Left lobe of liver (tissue), 2 donors: ENCODE measurements around the gene ABCA3. TPM values are rescaled to one million over a fixed set of nuclear protein-coding genes. Genes with fewer than 3 reads are reported as not detected.

Source experiments
- ATAC-seq: fragments of 200-7000 bp; cut with Tn5 transposase; one replicate; pipeline ENCODE4 v1.9.1; 2020; ENCODE audit warnings: mild to moderate bottlenecking, moderate library complexity
- DNase-seq: peaks from one replicate; pipeline ENCODE4 v3.0.0-alpha.2; 2020; ENCODE audit warnings: low spot score
- total RNA-seq: library from RNA; stranded (reverse); gene quantifications from one replicate; pipeline ENCODE4 v1.2.1, GENCODE V29; 2021
- donor health status: DM: no; HTN: no; CAD: no; lungs with moderate emphysema.
- donor health status: DM: no; HTN: yes; CAD: no.

ABCA3 gene
- total RNA-seq, 1 donor from 2014 or later, result 1.9 TPM

GRCh38 chr16:2237493-2238149 is 102.9 kb downstream of the ABCA3 start:
- ATAC-seq, result peak; percentile 24

GRCh38 chr16:2237102-2237482 is 103.4 kb downstream of the ABCA3 start:
- no peak for ATAC-seq
- DNase-seq, result no peak

More at GRCh38 chr16:2237493-2238149, 102.9 kb downstream of the ABCA3 start:
- DNase-seq, result no peak

- DNase-seq (no peak), ATAC-seq (peak; percentile 59)
Measured at GRCh38 chr16:2236337-2237101, 104.0 kb downstream of the ABCA3 start, which contains the start of gene DNASE1L2. Gene DNASE1L2, plus strand, starts transcription at chr16:2236444. Its CDS starts 373 bp downstream, at chr16:2236817.

GRCh38 chr16:2235695-2236336 is 104.7 kb downstream of the ABCA3 start:
- DNase-seq (no peak), ATAC-seq (peak; percentile 6)

- ATAC-seq (no peak), DNase-seq (no peak)
Measured at GRCh38 chr16:2235234-2235651, 105.3 kb downstream of the ABCA3 start.

- ATAC-seq (no peak), DNase-seq (no peak)
Measured at GRCh38 chr16:2234813-2235170, 105.7 kb downstream of the ABCA3 start.

- DNase-seq (no peak), ATAC-seq (no peak)
Measured at GRCh38 chr16:2233872-2234812, 106.4 kb downstream of the ABCA3 start.

- DNase-seq, result no peak
- ATAC-seq, result no peak
Measured at GRCh38 chr16:2233046-2233775, 107.3 kb downstream of the ABCA3 start.

GRCh38 chr16:2232094-2232990 is 108.2 kb downstream of the ABCA3 start:
- DNase-seq, result no peak
- no peak for ATAC-seq

- no peak for DNase-seq
- no peak for ATAC-seq
Measured at GRCh38 chr16:2231016-2231931, 109.3 kb downstream of the ABCA3 start.

- DNase-seq (no peak), ATAC-seq (no peak)
Measured at GRCh38 chr16:2230376-2230775, 110.2 kb downstream of the ABCA3 start.

GRCh38 chr16:2229632-2230250 is 110.8 kb downstream of the ABCA3 start:
- no peak for ATAC-seq
- DNase-seq, result no peak

- DNase-seq (no peak), ATAC-seq (no peak)
Measured at GRCh38 chr16:2229091-2229490, 111.4 kb downstream of the ABCA3 start.

GRCh38 chr16:2228161-2228824 is 112.2 kb downstream of the ABCA3 start:
- DNase-seq, result no peak
- no peak for ATAC-seq

GRCh38 chr16:2226918-2227317 is 113.6 kb downstream of the ABCA3 start:
- ATAC-seq, result no peak
- DNase-seq, result no peak

GRCh38 chr16:2226245-2226793 is 114.2 kb downstream of the ABCA3 start:
- ATAC-seq, result peak; percentile 44
- peak; percentile 88 for DNase-seq
